Hepatocyte (in vitro differentiated cells): ENCODE measurements around the gene LBX1. TPM values are rescaled to one million over a fixed set of nuclear protein-coding genes. Genes with fewer than 3 reads are reported as not detected.

ENCODE experiments used
- DNase-seq: peaks from one replicate; pipeline ENCODE4 v3.0.0-alpha.2; 2016; ENCODE audit warnings: low spot score
- H2AFZ ChIP-seq: fragments of 200-600 bp; sonication (generic); 2 replicates; pipeline ENCODE4 v1.6.0; 2016; ENCODE audit warnings: antibody characterized with exemption, mild to moderate bottlenecking
- H3K27ac ChIP-seq: fragments of 200-600 bp; sonication (generic); 2 replicates; pipeline ENCODE4 v1.5.1; 2016; ENCODE audit warnings: mild to moderate bottlenecking
- H3K27me3 ChIP-seq: fragments of 200-600 bp; sonication (generic); 2 replicates; pipeline ENCODE4 v1.6.1; 2016
- H3K36me3 ChIP-seq: fragments of 200-600 bp; sonication (generic); replicated peaks from 2 replicates; pipeline ENCODE4 v1.5.1; 2016; ENCODE audit warnings: low read depth; ENCODE audit not compliant: insufficient read depth
- H3K4me1 ChIP-seq: fragments of 200-600 bp; sonication (generic); 2 replicates; pipeline ENCODE4 v1.5.1; 2016; ENCODE audit warnings: mild to moderate bottlenecking, moderate library complexity; ENCODE audit not compliant: insufficient read depth
- H3K4me2 ChIP-seq: fragments of 200-600 bp; sonication (generic); 2 replicates; pipeline ENCODE4 v1.6.0; 2016
- H3K4me3 ChIP-seq: fragments of 200-600 bp; sonication (generic); 2 replicates; pipeline ENCODE4 v1.5.1; 2016; ENCODE audit warnings: mild to moderate bottlenecking
- H3K79me2 ChIP-seq: fragments of 200-600 bp; sonication (generic); 2 replicates; pipeline ENCODE4 v1.6.0; 2017; ENCODE audit warnings: mild to moderate bottlenecking
- H3K9me2 ChIP-seq: fragments of 200-600 bp; sonication (generic); replicated peaks from 2 replicates; pipeline ENCODE4 v1.6.0; 2017; ENCODE audit warnings: mild to moderate bottlenecking; ENCODE audit not compliant: insufficient read depth
- H3K9me3 ChIP-seq: fragments of 200-600 bp; sonication (generic); 2 replicates; pipeline ENCODE4 v1.5.1; 2016; ENCODE audit warnings: low read depth, mild to moderate bottlenecking
- H4K20me1 ChIP-seq: fragments of 200-600 bp; sonication (generic); 2 replicates; pipeline ENCODE4 v1.6.0; 2016; ENCODE audit warnings: mild to moderate bottlenecking; ENCODE audit not compliant: insufficient read depth, poor library complexity, severe bottlenecking
- CTCF ChIP-seq: fragments of 200-600 bp; sonication (generic); IDR thresholded peaks from 2 replicates; pipeline ENCODE4 v1.5.1; 2016; ENCODE audit warnings: antibody characterized with exemption, mild to moderate bottlenecking; ENCODE audit not compliant: poor library complexity
- EZH2 ChIP-seq: fragments of 200-600 bp; sonication (generic); IDR thresholded peaks from 2 replicates; pipeline ENCODE4 v1.6.1; 2016; ENCODE audit warnings: antibody characterized with exemption, mild to moderate bottlenecking, borderline replicate concordance
- EZH2phosphoT487 ChIP-seq: fragments of 200-600 bp; sonication (generic); IDR thresholded peaks from one replicate; pipeline ENCODE4 v1.6.1; 2018; ENCODE audit warnings: antibody characterized with exemption, mild to moderate bottlenecking, low read depth, moderate library complexity; ENCODE audit not compliant: unreplicated experiment, severe bottlenecking
- WGBS: methylation state at CpG from one replicate; pipeline ENCODE4 v1.1.6; 2016; ENCODE audit warnings: low lambda C conversion rate; ENCODE audit errors: missing lambda C conversion rate; 5-methylcytosine and 5-hydroxymethylcytosine counted together
- polyA plus RNA-seq: library from polyadenylated mRNA; unstranded; fragments of >200 nt; fragmentation: Nextera tagmentation; extraction: Ambion mirVana; gene quantifications from 2 replicates; pipeline ENCODE4 v1.2.1, GENCODE V29; 2016
- total RNA-seq: library from RNA; depleted of rRNA; stranded (reverse); fragments of >200 nt; gene quantifications from 2 replicates; pipeline ENCODE4 v1.2.3, GENCODE V29; 2014

Gene LBX1
- total and polyA plus RNA-seq, 2 experiments from 2014 or later, result not detected

- no peaks in the 10 kb centered on the region for H3K9me3 ChIP-seq
Measured at GRCh38 chr10:101189461-101190401, 39.5 kb downstream of the LBX1 start.

DNA sequence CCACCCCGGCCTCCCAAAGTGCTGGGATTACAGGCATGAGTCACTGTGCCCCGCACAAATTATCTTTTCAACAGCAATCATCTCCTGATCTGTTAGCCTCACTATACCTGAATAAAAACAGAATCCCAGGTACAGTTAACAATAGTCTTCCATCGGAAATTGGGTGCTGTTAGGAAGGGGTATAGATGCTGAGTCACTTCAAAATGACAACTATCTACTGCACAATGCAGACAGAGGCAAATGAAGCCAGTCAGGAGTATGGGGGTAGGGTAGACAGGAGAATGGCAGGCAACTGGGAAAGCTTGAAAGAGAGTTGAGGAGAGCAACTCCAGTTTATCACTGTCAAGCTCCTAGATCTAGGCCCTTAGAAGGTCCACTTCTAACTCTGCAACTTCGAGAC lies 40.3 kb downstream of the LBX1 start:
- peaks cover 16% of the 10 kb centered on the region for H3K27me3 ChIP-seq
- TF ChIP-seq EZH2phosphoT487 (no peak), CTCF (no peak), EZH2 (no peak)
- DNase-seq, result no peak
- no peaks in the 10 kb centered on the region for H3K36me3 ChIP-seq
- H2AFZ ChIP-seq, result no peak overlapping the region
- no peaks in the 10 kb centered on the region for H3K9me2 ChIP-seq
- WGBS, result 78% methylated on average over 4 of the region's 4 CpGs
- no peaks in the 10 kb centered on the region for H4K20me1 ChIP-seq
- no peaks in the 10 kb centered on the region for H3K79me2 ChIP-seq
- H3K9me3 ChIP-seq, result no peaks in the 10 kb centered on the region
- H3K4me1 ChIP-seq, result no peaks in the 10 kb centered on the region
- H3K4me2 ChIP-seq, result no peak overlapping the region
- H3K27ac ChIP-seq, result no peak overlapping the region
- no peak overlapping the region for H3K4me3 ChIP-seq

More at GRCh38 chr10:101189461-101190401, 39.5 kb downstream of the LBX1 start:
- H3K4me3 ChIP-seq, result no peak overlapping the region
- H3K27ac ChIP-seq, result no peak overlapping the region
- no peak overlapping the region for H2AFZ ChIP-seq
- H3K79me2 ChIP-seq, result no peaks in the 10 kb centered on the region
- TF ChIP-seq CTCF (no peak), EZH2 (no peak), EZH2phosphoT487 (no peak)
- DNase-seq, result no peak
- peaks cover 18% of the 10 kb centered on the region for H3K27me3 ChIP-seq
- 57% methylated on average over 12 of the region's 12 CpGs for WGBS
- H3K4me2 ChIP-seq, result no peak overlapping the region
- no peaks in the 10 kb centered on the region for H4K20me1 ChIP-seq
- no peaks in the 10 kb centered on the region for H3K4me1 ChIP-seq
- no peaks in the 10 kb centered on the region for H3K9me2 ChIP-seq
- H3K36me3 ChIP-seq, result no peaks in the 10 kb centered on the region

- no peak for TF ChIP-seq EZH2phosphoT487
- no peak for TF ChIP-seq CTCF
- TF ChIP-seq EZH2, result no peak
- Histone ChIP-seq H3K9me2 (no peaks in the 10 kb centered on the region), H4K20me1 (no peaks in the 10 kb centered on the region), H3K27me3 (peaks cover 8% of the 10 kb centered on the region), H3K4me1 (no peaks in the 10 kb centered on the region), H3K9me3 (no peaks in the 10 kb centered on the region), H3K27ac (no peak overlapping the region), H3K4me3 (no peak overlapping the region), H3K4me2 (no peak overlapping the region), H2AFZ (no peak overlapping the region), H3K79me2 (no peaks in the 10 kb centered on the region), H3K36me3 (no peaks in the 10 kb centered on the region)
- no peak for DNase-seq
- WGBS, result 83% methylated on average over 6 of the region's 6 CpGs
Measured at GRCh38 chr10:101183458-101184183, 45.6 kb downstream of the LBX1 start.
